Measurements from ENCODE around the gene PNLIP. TPM values are rescaled to one million over a fixed set of nuclear protein-coding genes. Genes with fewer than 3 reads are reported as not detected.

The PNLIP gene
- total RNA-seq, 1 experiment from 2014 or later: 1.5 TPM

DNA sequence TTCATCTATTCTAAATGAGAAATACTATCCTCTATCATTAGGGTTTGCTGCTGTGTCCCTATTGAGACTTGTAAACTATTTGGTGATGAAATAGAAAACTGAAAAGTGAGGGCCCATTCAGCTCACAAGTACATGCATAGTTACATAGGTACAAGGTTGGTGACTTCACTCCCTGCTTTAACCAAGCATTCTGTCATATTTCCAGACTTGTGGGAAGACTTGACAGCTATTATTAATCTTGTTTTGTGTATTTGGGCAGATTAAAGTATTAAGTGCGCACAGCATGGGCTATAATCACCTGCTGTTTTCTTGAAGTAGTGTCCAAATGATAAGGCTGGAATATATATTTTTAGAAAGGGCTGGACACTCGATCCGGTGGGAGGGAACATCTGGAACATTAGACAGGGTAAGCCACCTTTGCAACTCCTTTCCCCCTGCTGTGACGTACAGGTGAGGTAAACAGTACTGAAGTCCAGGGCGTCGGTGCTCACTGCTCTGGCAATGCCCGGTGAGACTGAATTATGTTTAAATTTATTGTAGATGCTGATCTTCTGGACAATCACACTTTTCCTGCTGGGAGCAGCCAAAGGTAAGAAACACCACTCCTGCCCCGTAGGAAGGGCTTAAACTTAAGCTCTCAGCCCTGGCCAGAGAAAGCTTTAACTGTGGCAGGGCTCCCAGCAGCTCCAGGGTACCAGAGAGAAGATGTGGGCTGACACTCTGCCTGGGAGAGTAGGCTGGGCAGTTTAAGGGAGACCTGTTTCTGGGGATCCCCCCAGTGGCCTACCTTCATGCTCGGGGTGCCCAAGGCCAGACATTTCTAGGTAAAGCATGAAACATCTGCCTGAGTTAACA is 45.1 kb downstream of the PNLIP start, which contains the start of gene PNLIPRP1:
PNLIPRP1 (plus strand) TSS at position 370 of the 855 bp plus-strand sequence; CDS start at position 541, 171 bp downstream.
- CTCF ChIA-PET: no interaction called here
- BruUV-seq (replicated peaks): no TSS peak
- in situ Hi-C loops (cut with HindIII; ENCODE audit: low pct_unique_long_range_greater_than_20kb, low sequenced_read_pairs): no loop called here

GRCh38 chr10:116593139-116593740 is 47.5 kb downstream of the PNLIP start:
- POLR2A ChIA-PET: interaction anchor here (0.6 kb wide), 1 partner anchor 1295 kb away, joined by 10 read pairs; no protein-coding TSS in a partner anchor
- in situ Hi-C loops (cut with HindIII; ENCODE audit: low pct_unique_long_range_greater_than_20kb, low sequenced_read_pairs): no loop called here
- Histone ChIP-seq H3K36me3 (ENCODE audit: control insufficient read depth, insufficient read depth, low read length) (no peaks in the 10 kb centered on the region), H3K4me1 (ENCODE audit: control insufficient read depth, insufficient read depth, low read length) (no peaks in the 10 kb centered on the region), H3K27ac (ENCODE audit: low read length) (no peak overlapping the region), H3K4me3 (ENCODE audit: low read depth in 2 of 2, low read length in 2 of 2) (no peak overlapping the region), H3K9me3 (ENCODE audit: control insufficient read depth, insufficient read depth, low read depth, low read length) (no peaks in the 10 kb centered on the region), H3K27me3 (ENCODE audit: control insufficient read depth, insufficient read depth, low read length) (peaks cover 8% of the 10 kb centered on the region; the same call in 1 of the 2 replicates)
- intact Hi-C loops (cut with micrococcal nuclease; ENCODE audit: unreplicated experiment): no loop called here
- no TSS peak for BruUV-seq (replicated peaks)
- ATAC-seq: no peak
- DNase-seq (ENCODE audit: low read depth, low spot score): no peak
- CTCF ChIA-PET: interaction anchor here (0.7 kb wide), 1 partner anchor 860 kb away, joined by 8 read pairs; no protein-coding TSS in a partner anchor
- no peak for TF ChIP-seq POLR2AphosphoS5 (IDR thresholded peaks at IDR 0.05; ENCODE audit: low read depth, low read length)

More for the DNA sequence above, 45.1 kb downstream of the PNLIP start, which contains the start of gene PNLIPRP1:
- intact Hi-C loops (cut with micrococcal nuclease; ENCODE audit: unreplicated experiment): no loop called here
- TF ChIP-seq, protein P1, sequence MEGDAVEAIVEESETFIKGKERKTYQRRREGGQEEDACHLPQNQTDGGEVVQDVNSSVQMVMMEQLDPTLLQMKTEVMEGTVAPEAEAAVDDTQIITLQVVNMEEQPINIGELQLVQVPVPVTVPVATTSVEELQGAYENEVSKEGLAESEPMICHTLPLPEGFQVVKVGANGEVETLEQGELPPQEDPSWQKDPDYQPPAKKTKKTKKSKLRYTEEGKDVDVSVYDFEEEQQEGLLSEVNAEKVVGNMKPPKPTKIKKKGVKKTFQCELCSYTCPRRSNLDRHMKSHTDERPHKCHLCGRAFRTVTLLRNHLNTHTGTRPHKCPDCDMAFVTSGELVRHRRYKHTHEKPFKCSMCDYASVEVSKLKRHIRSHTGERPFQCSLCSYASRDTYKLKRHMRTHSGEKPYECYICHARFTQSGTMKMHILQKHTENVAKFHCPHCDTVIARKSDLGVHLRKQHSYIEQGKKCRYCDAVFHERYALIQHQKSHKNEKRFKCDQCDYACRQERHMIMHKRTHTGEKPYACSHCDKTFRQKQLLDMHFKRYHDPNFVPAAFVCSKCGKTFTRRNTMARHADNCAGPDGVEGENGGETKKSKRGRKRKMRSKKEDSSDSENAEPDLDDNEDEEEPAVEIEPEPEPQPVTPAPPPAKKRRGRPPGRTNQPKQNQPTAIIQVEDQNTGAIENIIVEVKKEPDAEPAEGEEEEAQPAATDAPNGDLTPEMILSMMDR (IDR thresholded peaks at IDR 0.05): no peak
- TF ChIP-seq SIN3A (IDR thresholded peaks at IDR 0.05; ENCODE audit: borderline replicate concordance, insufficient read depth, low read depth, low read length) (no peak), TCF7L2 (IDR thresholded peaks at IDR 0.05; ENCODE audit: low read depth, low read length) (no peak), REST (IDR thresholded peaks at IDR 0.05; ENCODE audit: insufficient read depth in 1 of 2, low read depth in 2 of 2, low read length in 1 of 2) (no peak), POLR2AphosphoS5 (IDR thresholded peaks at IDR 0.05; ENCODE audit: low read depth, low read length) (no peak)
- POLR2A ChIA-PET: no interaction called here
- Histone ChIP-seq H3K27ac (ENCODE audit: low read length) (no peak within 1 kb of the TSS), H3K9me3 (ENCODE audit: control insufficient read depth, insufficient read depth, low read depth, low read length) (no peaks in the 10 kb centered on the region), H3K36me3 (ENCODE audit: control insufficient read depth, insufficient read depth, low read length) (no peaks in the 10 kb centered on the region), H3K27me3 (ENCODE audit: control insufficient read depth, insufficient read depth, low read length) (0 out of 2 replicates have a peak, but pooled peaks cover 2% of the 10 kb centered on the region), H3K4me1 (ENCODE audit: control insufficient read depth, insufficient read depth, low read length) (no peaks in the 10 kb centered on the region), H3K4me3 (ENCODE audit: low read depth in 2 of 2, low read length in 2 of 2) (no peak within 1 kb of the TSS)
- no peak for ATAC-seq
- no peak for DNase-seq (ENCODE audit: low read depth, low spot score)
